ENCODE measurements around the gene NXPE3. TPM values are rescaled to one million over a fixed set of nuclear protein-coding genes. Genes with fewer than 3 reads are reported as not detected.

Gene NXPE3
- total and polyA plus RNA-seq, 9 of the 15 experiments (the other 6 are each of a cell fraction or from before 2014, with no cell fraction given), result 0.25 to 2.5 (median 0.95) TPM

DNA sequence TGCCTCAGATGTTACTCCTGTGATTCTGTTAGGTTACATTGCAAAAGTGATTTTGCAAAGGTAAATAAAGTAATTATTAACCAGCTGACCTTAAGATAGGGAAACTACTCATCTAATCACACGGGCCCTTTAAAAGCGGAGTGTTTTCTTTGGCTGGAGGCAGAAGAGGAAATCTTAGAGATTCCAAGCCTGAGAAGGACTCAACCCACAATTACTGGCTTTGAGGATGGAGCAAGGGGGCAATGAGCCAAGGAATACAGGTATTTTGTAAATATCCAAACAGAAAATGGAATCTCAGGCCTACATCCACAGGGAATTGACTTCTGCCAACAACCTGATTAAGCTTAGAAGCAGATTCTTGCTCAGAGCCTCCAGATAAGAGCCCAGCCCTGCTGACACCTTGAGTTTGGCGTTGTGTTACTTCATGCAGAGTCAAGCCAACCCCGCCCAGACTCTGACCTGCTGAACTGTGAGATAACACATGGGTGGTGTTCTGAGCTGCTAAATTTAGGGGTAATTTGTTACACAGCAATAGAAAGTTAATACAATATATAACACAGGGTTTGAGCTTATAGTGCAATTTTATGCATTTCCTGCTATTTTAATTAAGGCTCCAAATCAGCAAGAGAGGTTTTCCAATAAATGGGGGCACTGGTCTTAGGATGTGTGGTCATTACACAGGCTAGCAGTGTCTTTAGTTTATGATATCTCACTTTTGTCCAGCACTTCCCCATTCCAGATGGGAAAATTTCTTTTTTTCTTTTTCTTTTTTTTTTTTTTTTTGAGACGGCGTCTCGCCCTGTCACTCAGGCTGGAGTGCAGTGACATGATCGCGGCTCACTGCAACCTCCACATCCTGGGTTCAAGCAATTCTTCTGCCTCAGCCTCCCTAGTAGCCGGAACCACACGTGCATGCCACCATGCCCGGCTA lies 89.8 kb downstream of the NXPE3 start (continued):
- TF ChIP-seq, protein P1, sequence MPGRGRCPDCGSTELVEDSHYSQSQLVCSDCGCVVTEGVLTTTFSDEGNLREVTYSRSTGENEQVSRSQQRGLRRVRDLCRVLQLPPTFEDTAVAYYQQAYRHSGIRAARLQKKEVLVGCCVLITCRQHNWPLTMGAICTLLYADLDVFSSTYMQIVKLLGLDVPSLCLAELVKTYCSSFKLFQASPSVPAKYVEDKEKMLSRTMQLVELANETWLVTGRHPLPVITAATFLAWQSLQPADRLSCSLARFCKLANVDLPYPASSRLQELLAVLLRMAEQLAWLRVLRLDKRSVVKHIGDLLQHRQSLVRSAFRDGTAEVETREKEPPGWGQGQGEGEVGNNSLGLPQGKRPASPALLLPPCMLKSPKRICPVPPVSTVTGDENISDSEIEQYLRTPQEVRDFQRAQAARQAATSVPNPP (IDR thresholded peaks at IDR 0.05; ENCODE audit: borderline replicate concordance, insufficient read depth, insufficient read length), result no peak
- TF ChIP-seq NFIC (IDR thresholded peaks at IDR 0.05) (peak; percentile 79), ESRRB (CRISPR knock-in tag; IDR thresholded peaks at IDR 0.05; ENCODE audit: borderline replicate concordance) (no peak), KAT8 (IDR thresholded peaks at IDR 0.05; ENCODE audit: low read depth) (no peak), ASH1L (IDR thresholded peaks at IDR 0.05; ENCODE audit: borderline replicate concordance, low read depth, partially characterized antibody) (no peak), CXXC5 (CRISPR knock-in tag; IDR thresholded peaks at IDR 0.05) (peak; percentile 58), CEBPB (tag; IDR thresholded peaks at IDR 0.05) (peak; percentile 48), PML (IDR thresholded peaks at IDR 0.05; ENCODE audit: low read length) (peak; percentile 89), KLF16 (IDR thresholded peaks at IDR 0.05) (peak; percentile 84), EHMT2 (IDR thresholded peaks at IDR 0.05) (peak; percentile 81), MAZ (CRISPR knock-in tag; conservative IDR thresholded peaks at IDR 0.05 in 1 of 2, IDR thresholded peaks at IDR 0.05 in 1 of 2) (peak in 1 of 2 experiments; percentile 28; a peak in 1 of 4 replicates), KLF10 (CRISPR knock-in tag; IDR thresholded peaks at IDR 0.05) (no peak), HDAC6 (IDR thresholded peaks at IDR 0.05; ENCODE audit: low read depth, low read length) (no peak), TEAD4 (IDR thresholded peaks at IDR 0.05; ENCODE audit: low read length) (peak; percentile 95), TEAD4 (CRISPR knock-in tag; IDR thresholded peaks at IDR 0.05; ENCODE audit: borderline replicate concordance) (no peak), SOX6 (IDR thresholded peaks at IDR 0.05) (peak; percentile 61), RCOR1 (IDR thresholded peaks at IDR 0.05; ENCODE audit: borderline replicate concordance in 1 of 2, low read depth in 2 of 2, low read length in 2 of 2) (peak in 1 of 2 experiments; percentile 82; a peak in 2 of 4 replicates), ZNF584 (CRISPR knock-in tag; IDR thresholded peaks at IDR 0.05; ENCODE audit: low read depth) (no peak)
- TF ChIP-seq, protein P2, sequence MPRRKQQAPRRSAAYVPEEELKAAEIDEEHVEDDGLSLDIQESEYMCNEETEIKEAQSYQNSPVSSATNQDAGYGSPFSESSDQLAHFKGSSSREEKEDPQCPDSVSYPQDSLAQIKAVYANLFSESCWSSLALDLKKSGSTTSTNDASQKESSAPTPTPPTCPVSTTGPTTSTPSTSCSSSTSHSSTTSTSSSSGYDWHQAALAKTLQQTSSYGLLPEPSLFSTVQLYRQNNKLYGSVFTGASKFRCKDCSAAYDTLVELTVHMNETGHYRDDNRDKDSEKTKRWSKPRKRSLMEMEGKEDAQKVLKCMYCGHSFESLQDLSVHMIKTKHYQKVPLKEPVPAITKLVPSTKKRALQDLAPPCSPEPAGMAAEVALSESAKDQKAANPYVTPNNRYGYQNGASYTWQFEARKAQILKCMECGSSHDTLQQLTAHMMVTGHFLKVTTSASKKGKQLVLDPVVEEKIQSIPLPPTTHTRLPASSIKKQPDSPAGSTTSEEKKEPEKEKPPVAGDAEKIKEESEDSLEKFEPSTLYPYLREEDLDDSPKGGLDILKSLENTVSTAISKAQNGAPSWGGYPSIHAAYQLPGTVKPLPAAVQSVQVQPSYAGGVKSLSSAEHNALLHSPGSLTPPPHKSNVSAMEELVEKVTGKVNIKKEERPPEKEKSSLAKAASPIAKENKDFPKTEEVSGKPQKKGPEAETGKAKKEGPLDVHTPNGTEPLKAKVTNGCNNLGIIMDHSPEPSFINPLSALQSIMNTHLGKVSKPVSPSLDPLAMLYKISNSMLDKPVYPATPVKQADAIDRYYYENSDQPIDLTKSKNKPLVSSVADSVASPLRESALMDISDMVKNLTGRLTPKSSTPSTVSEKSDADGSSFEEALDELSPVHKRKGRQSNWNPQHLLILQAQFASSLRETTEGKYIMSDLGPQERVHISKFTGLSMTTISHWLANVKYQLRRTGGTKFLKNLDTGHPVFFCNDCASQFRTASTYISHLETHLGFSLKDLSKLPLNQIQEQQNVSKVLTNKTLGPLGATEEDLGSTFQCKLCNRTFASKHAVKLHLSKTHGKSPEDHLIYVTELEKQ (CRISPR knock-in tag; IDR thresholded peaks at IDR 0.05), result no peak
- TF ChIP-seq, protein P3, sequence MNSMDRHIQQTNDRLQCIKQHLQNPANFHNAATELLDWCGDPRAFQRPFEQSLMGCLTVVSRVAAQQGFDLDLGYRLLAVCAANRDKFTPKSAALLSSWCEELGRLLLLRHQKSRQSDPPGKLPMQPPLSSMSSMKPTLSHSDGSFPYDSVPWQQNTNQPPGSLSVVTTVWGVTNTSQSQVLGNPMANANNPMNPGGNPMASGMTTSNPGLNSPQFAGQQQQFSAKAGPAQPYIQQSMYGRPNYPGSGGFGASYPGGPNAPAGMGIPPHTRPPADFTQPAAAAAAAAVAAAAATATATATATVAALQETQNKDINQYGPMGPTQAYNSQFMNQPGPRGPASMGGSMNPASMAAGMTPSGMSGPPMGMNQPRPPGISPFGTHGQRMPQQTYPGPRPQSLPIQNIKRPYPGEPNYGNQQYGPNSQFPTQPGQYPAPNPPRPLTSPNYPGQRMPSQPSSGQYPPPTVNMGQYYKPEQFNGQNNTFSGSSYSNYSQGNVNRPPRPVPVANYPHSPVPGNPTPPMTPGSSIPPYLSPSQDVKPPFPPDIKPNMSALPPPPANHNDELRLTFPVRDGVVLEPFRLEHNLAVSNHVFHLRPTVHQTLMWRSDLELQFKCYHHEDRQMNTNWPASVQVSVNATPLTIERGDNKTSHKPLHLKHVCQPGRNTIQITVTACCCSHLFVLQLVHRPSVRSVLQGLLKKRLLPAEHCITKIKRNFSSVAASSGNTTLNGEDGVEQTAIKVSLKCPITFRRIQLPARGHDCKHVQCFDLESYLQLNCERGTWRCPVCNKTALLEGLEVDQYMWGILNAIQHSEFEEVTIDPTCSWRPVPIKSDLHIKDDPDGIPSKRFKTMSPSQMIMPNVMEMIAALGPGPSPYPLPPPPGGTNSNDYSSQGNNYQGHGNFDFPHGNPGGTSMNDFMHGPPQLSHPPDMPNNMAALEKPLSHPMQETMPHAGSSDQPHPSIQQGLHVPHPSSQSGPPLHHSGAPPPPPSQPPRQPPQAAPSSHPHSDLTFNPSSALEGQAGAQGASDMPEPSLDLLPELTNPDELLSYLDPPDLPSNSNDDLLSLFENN (IDR thresholded peaks at IDR 0.05; ENCODE audit: low read depth in 2 of 2, low read length in 2 of 2), result peak in 1 of 2 experiments; percentile 59; a peak in 1 of 4 replicates

All from K562 (cell line).